HG02970 (cell line): Measurements from ENCODE around the gene LCE1F.

Experiments used
- ATAC-seq: cut with Tn5 transposase; IDR thresholded peaks from one replicate; pipeline ENCODE4 v1.9.1; 2021; ENCODE audit warnings: mild to moderate bottlenecking, moderate library complexity, moderate number of reproducible peaks; ENCODE audit not compliant: unreplicated experiment, low FRiP score

The LCE1F gene

GRCh38 chr1:152774875-152775274 is at the start of gene LCE1F:
Gene LCE1F (plus strand): TSS chr1:152775140. CDS start chr1:152776372, 1,232 bp downstream.
- no peak for ATAC-seq

- ATAC-seq = no peak
These were observed 49.7 kb upstream of the LCE1F start for GRCh38 chr1:152725261-152725660.

GRCh38 chr1:152728986-152729385 is 46.0 kb upstream of the LCE1F start:
- no peak for ATAC-seq

GRCh38 chr1:152735648-152736047 is 39.3 kb upstream of the LCE1F start:
- no peak for ATAC-seq

- ATAC-seq = no peak
These were observed 36.9 kb upstream of the LCE1F start for GRCh38 chr1:152737997-152738396.

GRCh38 chr1:152739841-152740240 is 35.1 kb upstream of the LCE1F start:
- no peak for ATAC-seq

- no peak for ATAC-seq
These were observed 33.3 kb upstream of the LCE1F start for GRCh38 chr1:152741656-152742055.

- no peak for ATAC-seq
These were observed 31.4 kb upstream of the LCE1F start for GRCh38 chr1:152743371-152744145.

GRCh38 chr1:152745289-152745704 is 29.6 kb upstream of the LCE1F start:
- no peak for ATAC-seq

GRCh38 chr1:152745765-152746444 is 29.0 kb upstream of the LCE1F start:
- no peak for ATAC-seq

- no peak for ATAC-seq
These were observed 27.1 kb upstream of the LCE1F start for GRCh38 chr1:152747831-152748230.

GRCh38 chr1:152752225-152752624 is 22.7 kb upstream of the LCE1F start:
- ATAC-seq = no peak

GRCh38 chr1:152753586-152753985 is 21.4 kb upstream of the LCE1F start:
- no peak for ATAC-seq

- ATAC-seq = no peak
These were observed 18.1 kb upstream of the LCE1F start for GRCh38 chr1:152756872-152757271.

- no peak for ATAC-seq
These were observed 17.2 kb upstream of the LCE1F start, which contains the start of gene KPRP for GRCh38 chr1:152757747-152758146. Gene KPRP (plus strand): TSS chr1:152758025. CDS start chr1:152759589, 1,564 bp downstream.

- no peak for ATAC-seq
These were observed 16.3 kb upstream of the LCE1F start for GRCh38 chr1:152758636-152759035.

- no peak for ATAC-seq
These were observed 15.3 kb upstream of the LCE1F start for GRCh38 chr1:152759453-152760173.

GRCh38 chr1:152760551-152761190 is 14.3 kb upstream of the LCE1F start:
- no peak for ATAC-seq

GRCh38 chr1:152761609-152762213 is 13.2 kb upstream of the LCE1F start:
- no peak for ATAC-seq

- ATAC-seq = no peak
These were observed 6.0 kb upstream of the LCE1F start for GRCh38 chr1:152768847-152769533.
